ENCODE data around the gene GAL3ST3. TPM values are rescaled to one million over a fixed set of nuclear protein-coding genes. Genes with fewer than 3 reads are reported as not detected.
"Not testable (repeated sequence)": the region's sequence is repeated elsewhere in the genome, so short reads cannot be mapped to it uniquely, and the experiment has no call there.

The GAL3ST3 gene
- total RNA-seq: 1 to 10 TPM in 1 of 7 donors, under 1 TPM in 3, not detected in 3; 0.20 to 3.3 (median 0.70) TPM
- polyA plus RNA-seq: under 1 TPM in 1 of 2 donors, not detected in 1; 0.08 TPM
- long read RNA-seq, donor 1: 0 reads
- long read RNA-seq, donor 2, partial matches to known transcripts: 0 of 1 reads
- long read RNA-seq, donor 2, other reads (novel, unspliced or antisense): 0 of 1 reads
- long read RNA-seq, donor 3, partial matches to known transcripts: 0 of 2 reads
- long read RNA-seq, donor 3, other reads (novel, unspliced or antisense): 0 of 2 reads

GRCh38 chr11:66048547-66049323 lies at the start of gene GAL3ST3:
TSS of gene GAL3ST3 (minus strand) at chr11:66049161. CDS start at chr11:66045415, 3,746 bp downstream.
- WGBS, 3 donors: 4 to 8% (median 6%) methylated on average over 24 to 39 of the region's 39 CpGs
- TF ChIP-seq EP300 (IDR thresholded peaks at IDR 0.05): no peak
- TF ChIP-seq CTCF (IDR thresholded peaks at IDR 0.05): no peak
- no peak for TF ChIP-seq POLR2A (IDR thresholded peaks at IDR 0.05)
- H3K36me3 ChIP-seq: no peaks in the 10 kb centered on the region
- peaks cover 4% of the 10 kb centered on the region for H3K4me1 ChIP-seq (ENCODE audit: insufficient read depth)
- peak in 1 of 5 donors; percentile 37 for DNase-seq
- intact Hi-C loops (cut with DNase I): no loop called here
- peak within 1 kb of the TSS; percentile 25 for H3K4me3 ChIP-seq
- H3K9me3 ChIP-seq: no peaks in the 10 kb centered on the region
- no peak within 1 kb of the TSS for H3K27ac ChIP-seq
- H3K27me3 ChIP-seq: no peaks in the 10 kb centered on the region

GRCh38 chr11:66092125-66092524 lies 43.2 kb upstream of the GAL3ST3 start:
- H3K27me3 ChIP-seq; H3K36me3 ChIP-seq; intact Hi-C loops (cut with DNase I); DNase-seq; H3K4me1 ChIP-seq (ENCODE audit: insufficient read depth); H3K4me3 ChIP-seq; H3K27ac ChIP-seq; H3K9me3 ChIP-seq: not testable (repeated sequence)
- WGBS, 3 donors: 96 to 100% (median 98%) methylated on average over 2 of the region's 2 CpGs

- WGBS, 3 donors: 93 to 98% (median 96%) methylated on average over 4 of the region's 4 CpGs
- TF ChIP-seq EP300 (IDR thresholded peaks at IDR 0.05) (no peak), CTCF (IDR thresholded peaks at IDR 0.05) (no peak), POLR2A (IDR thresholded peaks at IDR 0.05) (no peak)
- H3K36me3 ChIP-seq: no peaks in the 10 kb centered on the region
- H3K4me1 ChIP-seq (ENCODE audit: insufficient read depth): no peaks in the 10 kb centered on the region
- H3K27me3 ChIP-seq: no peaks in the 10 kb centered on the region
- intact Hi-C loops (cut with DNase I): no loop called here
- H3K4me3 ChIP-seq: no peak overlapping the region
- H3K9me3 ChIP-seq: no peaks in the 10 kb centered on the region
- DNase-seq: no peak
- no peak overlapping the region for H3K27ac ChIP-seq
Observed at GRCh38 chr11:66090288-66090687, 41.3 kb upstream of the GAL3ST3 start.

- WGBS, 3 donors: 84 to 90% (median 85%) methylated on average over 3 of the region's 3 CpGs
- DNase-seq: no peak
- Histone ChIP-seq H3K4me1 (ENCODE audit: insufficient read depth) (no peaks in the 10 kb centered on the region), H3K27ac (no peak overlapping the region), H3K9me3 (no peaks in the 10 kb centered on the region), H3K4me3 (no peak overlapping the region), H3K36me3 (no peaks in the 10 kb centered on the region), H3K27me3 (no peaks in the 10 kb centered on the region)
- no peak for TF ChIP-seq EP300 (IDR thresholded peaks at IDR 0.05)
- no peak for TF ChIP-seq CTCF (IDR thresholded peaks at IDR 0.05)
- TF ChIP-seq POLR2A (IDR thresholded peaks at IDR 0.05): no peak
- intact Hi-C loops (cut with DNase I): no loop called here
Observed at GRCh38 chr11:66089067-66089466, 40.1 kb upstream of the GAL3ST3 start.

Measured in ovary (tissue), 10 donors.